HCT116 (cell line): Measurements from ENCODE around the gene SLC38A8. TPM values are rescaled to one million over a fixed set of nuclear protein-coding genes. Genes with fewer than 3 reads are reported as not detected.

Experiments
- ATAC-seq: fragments of 200-7000 bp; cut with Tn5 transposase; 2 replicates; pipeline ENCODE4 v1.9.1; 2020; ENCODE audit warnings: mild to moderate bottlenecking, moderate library complexity
- BruUV-seq: library from RNA; stranded (reverse); fragments of 400-500 nt; replicated peaks from 2 replicates; lab custom pipeline; 2021; lab: Mats Ljungman, UMichigan
- CTCF ChIA-PET: fragments of 300-600 bp; sonication (Branson Sonifier 250); formaldehyde crosslinking; loops from one replicate; lab custom pipeline; 2021; ENCODE audit warnings: antibody characterized with exemption; lab: Charles Lee
- POLR2A ChIA-PET: fragments of 300-600, 350-600 bp; sonication (Branson Sonifier 250); formaldehyde crosslinking; loops from one replicate; lab custom pipeline; 2021; ENCODE audit warnings: antibody characterized with exemption; lab: Charles Lee
- RAD21 ChIA-PET, 2 experiments: fragments of 300-600 bp; sonication (Branson Sonifier 250); formaldehyde crosslinking; loops; one replicate each; lab custom pipeline; 2023; ENCODE audit warnings: low total read pairs in 2 of 2; ENCODE audit not compliant: uncharacterized antibody in 2 of 2, unreplicated experiment in 2 of 2, low non-redundant PET in 1 of 2; lab: Charles Lee
- DNase-seq: peaks from one replicate; pipeline ENCODE4 v3.0.0-alpha.2; 2010; ENCODE audit warnings: low read depth, low spot score
- H2AFZ ChIP-seq: fragments of 200-600 bp; shearing (Covaris generic), sonication (generic); 2 replicates; pipeline ENCODE4 v1.6.1; 2017; ENCODE audit warnings: low read depth, mixed run types, mixed read lengths, antibody characterized with exemption, low read length; ENCODE audit not compliant: poor library complexity, severe bottlenecking
- H3K27ac ChIP-seq: 2 replicates; pipeline ENCODE4 v1.5.1; 2012; ENCODE audit warnings: low read depth, low read length
- H3K27me3 ChIP-seq: fragments of 200-600 bp; sonication (generic); 2 replicates; pipeline ENCODE4 v1.6.1; 2016; ENCODE audit warnings: mixed run types, low read length, mixed read lengths; ENCODE audit not compliant: insufficient read depth
- H3K36me3 ChIP-seq, 2 experiments: fragments of 200-500 bp in 1 of 2; fragments of 200-600 bp in 1 of 2; sonication (Bioruptor generic) in 1 of 2; sonication (generic) in 1 of 2; 2 replicates each; pipeline versions ENCODE4 v1.5.1 to v1.6.1; 2014 to 2016; ENCODE audit warnings: low read length in 2 of 2, inconsistent platforms in 1 of 2, mixed read lengths in 1 of 2, mixed run types in 1 of 2; ENCODE audit not compliant: insufficient read depth in 2 of 2, control insufficient read depth in 1 of 2
- H3K4me1 ChIP-seq, 2 experiments: fragments of 200-600 bp in 1 of 2; sonication (generic) in 1 of 2; 2 replicates each; pipeline versions ENCODE4 v1.5.1 to v1.6.1; 2012 to 2017; ENCODE audit warnings: low read length in 2 of 2, inconsistent platforms in 1 of 2, mild to moderate bottlenecking in 1 of 2, mixed read lengths in 1 of 2, mixed run types in 1 of 2, moderate library complexity in 1 of 2; ENCODE audit not compliant: insufficient read depth in 2 of 2, control insufficient read depth in 1 of 2
- H3K4me2 ChIP-seq: fragments of 200-600 bp; sonication (generic); 2 replicates; pipeline ENCODE4 v1.6.1; 2017; ENCODE audit warnings: mixed run types, low read length, mixed read lengths
- H3K4me3 ChIP-seq, 2 experiments: fragments of 200-600 bp in 1 of 2; sonication (generic) in 1 of 2; replicated peaks in 1 of 2; 2 replicates each; pipeline ENCODE4 v1.5.1; 2011 to 2016; ENCODE audit warnings: low read length in 2 of 2, control low read depth in 1 of 2, low read depth in 1 of 2, mild to moderate bottlenecking in 1 of 2, mixed read lengths in 1 of 2, mixed run types in 1 of 2
- H3K79me2 ChIP-seq: fragments of 200-600 bp; sonication (generic); 2 replicates; pipeline ENCODE4 v1.6.1; 2017; ENCODE audit warnings: mild to moderate bottlenecking, mixed run types, low read length, moderate library complexity, mixed read lengths; ENCODE audit not compliant: insufficient read depth
- H3K9ac ChIP-seq: fragments of 200-600 bp; sonication (generic); 2 replicates; pipeline ENCODE4 v1.6.1; 2016; ENCODE audit warnings: low read length, mixed read lengths
- H3K9me2 ChIP-seq: fragments of 200-600 bp; sonication (generic), shearing (Covaris generic); 2 replicates; pipeline ENCODE4 v1.6.1; 2017; ENCODE audit warnings: mixed run types, mild to moderate bottlenecking, moderate library complexity; ENCODE audit not compliant: insufficient read depth
- H3K9me3 ChIP-seq, 2 experiments: fragments of 200-500 bp in 1 of 2; fragments of 200-600 bp in 1 of 2; sonication (Bioruptor generic) in 1 of 2; sonication (generic) in 1 of 2; 2 replicates each; pipeline ENCODE4 v1.6.1; 2014 to 2017; ENCODE audit warnings: low read length in 2 of 2, mixed read lengths in 2 of 2, inconsistent platforms in 1 of 2, low read depth in 1 of 2, mild to moderate bottlenecking in 1 of 2, mixed run types in 1 of 2, moderate library complexity in 1 of 2; ENCODE audit not compliant: control insufficient read depth in 1 of 2, insufficient read depth in 1 of 2
- H4K20me1 ChIP-seq: fragments of 200-600 bp; sonication (generic), shearing (Covaris generic); 2 replicates; pipeline ENCODE4 v1.6.1; 2017; ENCODE audit warnings: mixed run types, mild to moderate bottlenecking, moderate library complexity; ENCODE audit not compliant: insufficient read depth
- ATF3 ChIP-seq: IDR thresholded peaks from 2 replicates; pipeline ENCODE4 v1.6.1; 2012
- CBX3 ChIP-seq: IDR thresholded peaks from 2 replicates; pipeline ENCODE4 v1.6.1; 2012; ENCODE audit warnings: low read depth
- CEBPB ChIP-seq: IDR thresholded peaks from 2 replicates; pipeline ENCODE4 v1.6.1; 2012; ENCODE audit warnings: low read depth
- CTCF ChIP-seq, 3 experiments: fragments of 200-600 bp in 1 of 3; sonication (generic) in 1 of 3; IDR thresholded peaks in 2 of 3; conservative IDR thresholded peaks in 1 of 3; 2 replicates each; pipeline ENCODE4 v1.5.1; 2012 to 2017; ENCODE audit warnings: low read depth in 2 of 3, low read length in 2 of 3, antibody characterized with exemption in 1 of 3, borderline replicate concordance in 1 of 3, control low read depth in 1 of 3, mild to moderate bottlenecking in 1 of 3, mixed read lengths in 1 of 3, mixed run types in 1 of 3, moderate library complexity in 1 of 3; ENCODE audit not compliant: insufficient read depth in 1 of 3
- EGR1 ChIP-seq: IDR thresholded peaks from 2 replicates; pipeline ENCODE4 v1.6.1; 2012; ENCODE audit warnings: low read depth
- ELF1 ChIP-seq: IDR thresholded peaks from 2 replicates; pipeline ENCODE4 v1.6.1; 2012; ENCODE audit warnings: low read depth, borderline replicate concordance
- EZH2 ChIP-seq: fragments of 200-600 bp; sonication (generic); IDR thresholded peaks from 2 replicates; pipeline ENCODE4 v1.6.1; 2017; ENCODE audit warnings: antibody characterized with exemption, mixed run types
- FOSL1 ChIP-seq: IDR thresholded peaks from 2 replicates; pipeline ENCODE4 v1.6.1; 2012; ENCODE audit warnings: low read depth
- JUND ChIP-seq: IDR thresholded peaks from 2 replicates; pipeline ENCODE4 v1.6.1; 2012
- POLR2A ChIP-seq: IDR thresholded peaks from 2 replicates; pipeline ENCODE4 v1.7.0; 2011; ENCODE audit warnings: borderline replicate concordance; ENCODE audit not compliant: insufficient read depth, insufficient read length; ENCODE audit errors: extremely low read depth
- POLR2AphosphoS5 ChIP-seq: IDR thresholded peaks from 2 replicates; pipeline ENCODE4 v1.6.1; 2011; ENCODE audit warnings: mild to moderate bottlenecking, low read depth, low read length, moderate library complexity
- RAD21 ChIP-seq: IDR thresholded peaks from 2 replicates; pipeline ENCODE4 v1.6.1; 2012; ENCODE audit warnings: low read depth, mild to moderate bottlenecking
- SIN3A ChIP-seq: IDR thresholded peaks from 2 replicates; pipeline ENCODE4 v1.6.1; 2012; ENCODE audit warnings: low read depth
- YY1 ChIP-seq: IDR thresholded peaks from 2 replicates; pipeline ENCODE4 v1.6.1; 2011; ENCODE audit warnings: low read length, low read depth, moderate library complexity, mild to moderate bottlenecking; ENCODE audit not compliant: insufficient replicate concordance; ENCODE audit errors: extremely low read depth
- ZBTB33 ChIP-seq: IDR thresholded peaks from 2 replicates; pipeline ENCODE4 v1.6.1; 2011; ENCODE audit warnings: mild to moderate bottlenecking, low read length, moderate library complexity; ENCODE audit not compliant: insufficient replicate concordance; ENCODE audit errors: extremely low read depth
- ZNF274 ChIP-seq: fragments of 200-500 bp; sonication (Bioruptor generic); IDR thresholded peaks from 2 replicates; pipeline ENCODE4 v1.6.1; 2014; ENCODE audit warnings: mild to moderate bottlenecking, low read depth, low read length, inconsistent platforms
- intact Hi-C: fragments of 100-400 bp; cut with micrococcal nuclease; formaldehyde crosslinking; loops from 2 replicates; pipeline ENCODE4 v1.10.0; 2022
- total RNA-seq: library from RNA; stranded (reverse); gene quantifications from one replicate; pipeline ENCODE4 v1.2.1, GENCODE V29; 2021; ENCODE audit not compliant: unreplicated experiment

SLC38A8 gene
- total RNA-seq, 1 experiment from 2014 or later: not detected

- TF ChIP-seq SIN3A: no peak
- no peak for TF ChIP-seq FOSL1
These were observed 11.7 kb upstream of the SLC38A8 start (continued) for GRCh38 chr16:84054271-84054670.

- ATAC-seq (no peak), DNase-seq (no peak)
- Histone ChIP-seq H3K9ac (no peak overlapping the region), H3K27ac (no peak overlapping the region), H3K4me3 (no peak overlapping the region), H3K4me1 (no peaks in the 10 kb centered on the region), H3K36me3 (peaks cover 21 to 26% of the 10 kb centered on the region in 2 experiments), H3K9me2 (no peaks in the 10 kb centered on the region), H3K9me3 (no peaks in the 10 kb centered on the region), H3K4me2 (no peak overlapping the region), H3K27me3 (no peaks in the 10 kb centered on the region), H4K20me1 (no peaks in the 10 kb centered on the region), H2AFZ (no peak overlapping the region), H3K79me2 (no peaks in the 10 kb centered on the region)
- BruUV-seq: no TSS peak
- ChIA-PET CTCF (interaction anchor here (1.3 to 2.2 kb wide), 2 partner anchors 13 to 100 kb away, joined by 3 to 12 read pairs; no protein-coding TSS in a partner anchor), POLR2A (no interaction called here)
- TF ChIP-seq ZNF274 (no peak), ZBTB33 (no peak), CTCF (IDR thresholded peaks at IDR 0.05 in 2 of 3, conservative IDR thresholded peaks at IDR 0.05 in 1 of 3; ENCODE audit: borderline replicate concordance in 1 of 3, insufficient read depth in 1 of 3, low read depth in 2 of 3, low read length in 2 of 3) (no peak), ELF1 (no peak), CBX3 (no peak), ATF3 (no peak), RAD21 (no peak), EZH2 (no peak), SIN3A (no peak), YY1 (no peak), EGR1 (no peak), FOSL1 (no peak), POLR2AphosphoS5 (no peak), JUND (no peak), CEBPB (no peak), POLR2A (no peak)
- TF ChIP-seq, all 23 proteins: peak for 0
- RAD21 ChIA-PET: no interaction called here
- intact Hi-C loops: no loop called here
These were observed 10.6 kb upstream of the SLC38A8 start for GRCh38 chr16:84053237-84053636.
